H1 (cell line): ENCODE measurements around the gene CD96. TPM values are rescaled to one million over a fixed set of nuclear protein-coding genes. Genes with fewer than 3 reads are reported as not detected.

Experiments used
- BRCA1 ChIP-seq: IDR thresholded peaks from 2 replicates; pipeline ENCODE4 v1.6.1; 2012; ENCODE audit warnings: low read depth, low read length, improper control_type of control experiment
- polyA plus RNA-seq, 7 experiments: library from polyadenylated mRNA; depleted of rRNA in 3 of 7; stranded (reverse) in 5 of 7; unstranded in 2 of 7; fragments of >200 nt in 5 of 7; fragments of 200-250 nt in 2 of 7; gene quantifications; 1 replicate in 5 of 7; 2 replicates in 1 of 7; 4 replicates in 1 of 7; pipeline versions ENCODE4 v1.2.1 to v1.2.3, GENCODE V29; 2011 to 2013; ENCODE audit warnings: missing spikeins in 2 of 7, mixed read lengths in 2 of 7
- total RNA-seq: library from RNA; stranded (reverse); fragmentation: NEBNext Ultra II Directional; extraction: Animal tissue kit (Norgen Biotek cat#: 25700); gene quantifications from 2 replicates; pipeline ENCODE4 v1.2.1, GENCODE V29; 2021

CD96 gene
- total and polyA plus RNA-seq, 2 of the 8 experiments (the other 6 are each of a cell fraction or from before 2014, with no cell fraction given): not detected

GRCh38 chr3:111700054-111700453 lies 158.1 kb downstream of the CD96 start (continued):
- TF ChIP-seq BRCA1: no peak
